Erythroblast (primary cell): ENCODE data around the gene FFAR2.

Source experiments
- GATA1 ChIP-seq: IDR thresholded peaks from 2 replicates; pipeline ENCODE4 v1.6.1; 2011; ENCODE audit warnings: low read depth, mild to moderate bottlenecking, control low read depth, low read length, moderate library complexity
- POLR2A ChIP-seq: IDR thresholded peaks from 2 replicates; pipeline ENCODE4 v1.6.1; 2011; ENCODE audit warnings: mild to moderate bottlenecking, low read length

DNA sequence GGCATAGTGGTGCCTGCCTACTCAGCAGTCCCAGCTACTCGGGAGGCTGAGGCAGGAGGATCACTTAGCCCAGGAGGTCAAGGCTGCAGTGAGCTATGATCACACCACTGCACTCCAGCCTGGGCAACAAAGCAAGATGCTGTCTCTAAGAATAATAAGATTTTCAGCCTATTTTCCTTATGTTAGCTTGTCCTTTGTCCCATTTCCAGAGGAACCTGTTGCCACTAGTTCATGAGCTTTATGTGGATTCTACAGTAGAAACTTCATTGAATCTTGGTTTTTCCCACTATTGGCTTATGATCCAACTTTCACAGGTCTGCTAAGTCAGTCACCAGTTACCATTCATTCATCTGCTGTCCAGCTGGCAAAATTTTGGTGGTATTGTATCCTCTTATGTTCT, 18.2 kb downstream of the FFAR2 start:
- TF ChIP-seq POLR2A: no peak
- no peak for TF ChIP-seq GATA1
